Neural cell (in vitro differentiated cells): ENCODE measurements around the gene DDN. TPM values are rescaled to one million over a fixed set of nuclear protein-coding genes. Genes with fewer than 3 reads are reported as not detected.

Source experiments
- H2AFZ ChIP-seq: fragments of 200-600, 300-800 bp; sonication (generic), shearing (Covaris generic); 2 replicates; pipeline ENCODE4 v1.6.0; 2014; ENCODE audit warnings: low read depth, mild to moderate bottlenecking, antibody characterized with exemption, low read length, moderate library complexity
- H3F3A ChIP-seq: fragments of 200-600 bp; shearing (Covaris generic); 2 replicates; pipeline ENCODE4 v1.6.1; 2016; ENCODE audit warnings: mild to moderate bottlenecking, moderate library complexity, mixed read lengths, antibody characterized with exemption, low read length; ENCODE audit not compliant: insufficient read depth, poor library complexity, severe bottlenecking
- H3K27ac ChIP-seq: fragments of 200-600, 300-800 bp; sonication (generic), shearing (Covaris generic); 2 replicates; pipeline ENCODE4 v1.5.1; 2014; ENCODE audit warnings: mild to moderate bottlenecking, low read length, moderate library complexity
- H3K27me3 ChIP-seq: fragments of 300-800, 200-600 bp; sonication (generic), shearing (Covaris generic); 2 replicates; pipeline ENCODE4 v1.6.0; 2014; ENCODE audit warnings: mild to moderate bottlenecking, low read depth, low read length, moderate library complexity; ENCODE audit not compliant: insufficient read depth
- H3K36me3 ChIP-seq: fragments of 300-800, 200-600 bp; sonication (generic), shearing (Covaris generic); 2 replicates; pipeline ENCODE4 v1.5.1; 2014; ENCODE audit warnings: mild to moderate bottlenecking, antibody characterized with exemption, low read length, moderate library complexity; ENCODE audit not compliant: insufficient read depth
- H3K4me2 ChIP-seq: fragments of 300-800, 200-600 bp; sonication (generic), shearing (Covaris generic); 2 replicates; pipeline ENCODE4 v1.6.0; 2014; ENCODE audit warnings: mild to moderate bottlenecking, low read length
- H3K4me3 ChIP-seq: fragments of 300-800, 200-600 bp; sonication (generic), shearing (Covaris generic); 2 replicates; pipeline ENCODE4 v1.5.1; 2014; ENCODE audit warnings: mild to moderate bottlenecking, low read length, moderate library complexity
- H3K79me2 ChIP-seq: fragments of 200-600 bp; shearing (Covaris generic); replicated peaks from 2 replicates; pipeline ENCODE4 v1.6.0; 2014; ENCODE audit warnings: mild to moderate bottlenecking, low read length, moderate library complexity; ENCODE audit not compliant: insufficient read depth
- H3K9ac ChIP-seq: fragments of 300-800, 200-600 bp; sonication (generic), shearing (Covaris generic); 2 replicates; pipeline ENCODE4 v1.6.1; 2016; ENCODE audit warnings: mild to moderate bottlenecking, low read length, mixed read lengths
- H3K9me2 ChIP-seq: fragments of 200-600 bp; shearing (Covaris generic); 2 replicates; pipeline ENCODE4 v1.6.1; 2016; ENCODE audit warnings: mild to moderate bottlenecking, low read length, mixed read lengths; ENCODE audit not compliant: insufficient read depth
- H3K9me3 ChIP-seq: fragments of 200-600, 300-800 bp; sonication (generic), shearing (Covaris generic); 2 replicates; pipeline ENCODE4 v1.6.1; 2016; ENCODE audit warnings: mild to moderate bottlenecking, mixed run types, low read length, moderate library complexity, mixed read lengths
- H4K20me1 ChIP-seq: fragments of 200-600 bp; shearing (Covaris generic); 2 replicates; pipeline ENCODE4 v1.6.1; 2016; ENCODE audit warnings: mild to moderate bottlenecking, mixed run types; ENCODE audit not compliant: insufficient read depth
- EP300 ChIP-seq: fragments of 450-650 bp; conservative IDR thresholded peaks from 2 replicates; pipeline ENCODE4 v1.6.1; 2014; ENCODE audit warnings: antibody characterized with exemption, mild to moderate bottlenecking, moderate library complexity; ENCODE audit not compliant: poor library complexity, severe bottlenecking
- EZH2 ChIP-seq: fragments of 200-600, 300-800 bp; shearing (Covaris generic), sonication (generic); IDR thresholded peaks from 2 replicates; pipeline ENCODE4 v1.6.1; 2014; ENCODE audit warnings: antibody characterized with exemption, low read length, borderline replicate concordance, mild to moderate bottlenecking; ENCODE audit not compliant: insufficient read depth, poor library complexity, severe bottlenecking
- MXI1 ChIP-seq: fragments of 450-650 bp; conservative IDR thresholded peaks from 2 replicates; pipeline ENCODE4 v1.6.1; 2014; ENCODE audit warnings: antibody characterized with exemption, mild to moderate bottlenecking; ENCODE audit not compliant: poor library complexity, severe bottlenecking
- POLR2AphosphoS5 ChIP-seq: IDR thresholded peaks from 2 replicates; pipeline ENCODE4 v1.6.1; 2012
- RAD21 ChIP-seq: fragments of 450-650 bp; conservative IDR thresholded peaks from 2 replicates; pipeline ENCODE4 v1.6.1; 2014; ENCODE audit warnings: antibody characterized with exemption, mild to moderate bottlenecking, moderate library complexity
- SMC3 ChIP-seq: fragments of 450-650 bp; conservative IDR thresholded peaks from 2 replicates; pipeline ENCODE4 v1.6.1; 2014; ENCODE audit warnings: antibody characterized with exemption, mild to moderate bottlenecking, moderate library complexity; ENCODE audit not compliant: poor library complexity
- TAF1 ChIP-seq: IDR thresholded peaks from 2 replicates; pipeline ENCODE4 v1.6.1; 2012; ENCODE audit warnings: low read depth
- polyA plus RNA-seq: library from polyadenylated mRNA; depleted of rRNA; stranded (reverse); fragments of >200 nt; gene quantifications from 2 replicates; pipeline ENCODE4 v1.2.3, GENCODE V29; 2014
- TF ChIP-seq, protein P1 (sequence below): IDR thresholded peaks from 2 replicates; pipeline ENCODE4 v1.6.1; 2012; ENCODE audit warnings: borderline replicate concordance
- TF ChIP-seq, protein P2 (sequence below): fragments of 450-650 bp; IDR thresholded peaks from 2 replicates; pipeline ENCODE4 v1.5.1; 2014; ENCODE audit warnings: antibody characterized with exemption, mild to moderate bottlenecking, moderate library complexity; ENCODE audit not compliant: poor library complexity, severe bottlenecking

The DDN gene
- polyA plus RNA-seq, 1 donor from 2014 or later: 0.51 TPM

DNA sequence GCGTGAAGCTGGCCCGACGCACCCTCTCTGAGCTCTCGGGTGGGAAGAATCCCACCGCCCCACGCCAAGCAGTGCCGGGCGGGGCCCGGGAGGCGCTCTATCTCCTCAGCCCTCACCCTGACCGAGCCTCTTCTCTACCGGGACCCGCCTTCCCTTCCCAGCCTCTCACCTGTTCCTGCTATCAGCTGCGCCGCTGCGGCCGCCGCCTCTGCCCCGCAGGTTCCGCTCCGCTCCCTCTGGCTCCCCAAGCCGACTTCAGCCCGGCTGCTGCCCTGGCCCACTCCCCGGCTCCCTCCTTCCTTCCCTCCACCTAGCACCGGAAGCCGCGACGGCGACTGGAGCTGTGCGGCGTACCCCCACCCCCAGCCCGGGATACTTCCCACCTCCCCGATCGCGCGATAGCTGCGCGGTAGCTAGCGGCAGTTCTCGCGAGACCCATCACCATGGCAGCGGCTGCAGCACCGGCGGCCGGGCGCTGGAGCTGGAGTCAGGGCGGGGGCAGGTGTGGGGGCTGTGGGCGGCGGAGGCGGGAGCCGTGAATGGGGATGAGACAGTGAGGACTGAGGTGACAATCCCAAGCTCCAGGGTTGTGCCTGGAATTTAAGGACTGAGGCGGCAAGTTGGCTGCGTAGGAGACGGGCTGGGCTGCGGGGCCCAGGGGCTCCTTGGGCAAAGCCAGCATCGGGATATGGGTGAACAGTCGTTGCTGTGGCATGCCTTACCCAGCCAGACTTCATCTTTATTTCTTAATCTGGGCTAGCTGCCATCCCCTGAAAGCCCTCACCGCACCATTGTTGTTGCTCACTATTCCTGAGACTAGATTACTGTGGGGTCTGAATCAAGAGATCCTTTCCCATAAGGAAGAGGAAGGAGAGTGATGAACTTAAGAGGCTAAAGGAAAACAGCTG is 41.8 kb downstream of the DDN start, which contains the start of gene ARF3:
TSS of gene ARF3 (minus strand) at position 347 of the 908 bp plus-strand sequence. CDS start 16,392 bp downstream, outside the sequence.
- Histone ChIP-seq H3K27me3 (peaks cover 15% of the 10 kb centered on the region), H3K9me3 (no peaks in the 10 kb centered on the region), H3K36me3 (peaks cover 12% of the 10 kb centered on the region), H3K9me2 (no peaks in the 10 kb centered on the region), H4K20me1 (peaks cover 19% of the 10 kb centered on the region), H3K4me2 (peak within 1 kb of the TSS; percentile 93), H3K27ac (peak within 1 kb of the TSS; percentile 99), H2AFZ (peak within 1 kb of the TSS; percentile 73), H3K4me3 (peak within 1 kb of the TSS; percentile 90), H3K79me2 (peaks cover 36% of the 10 kb centered on the region), H3K9ac (peak within 1 kb of the TSS; percentile 99), H3F3A (no peaks in the 10 kb centered on the region)
- TF ChIP-seq MXI1: peak; percentile 72
- TF ChIP-seq EP300: no peak
- peak; percentile 96 for TF ChIP-seq POLR2AphosphoS5
- TF ChIP-seq TAF1: peak; percentile 88
- no peak for TF ChIP-seq SMC3
- no peak for TF ChIP-seq EZH2
- TF ChIP-seq RAD21: no peak
- TF ChIP-seq, protein P1, sequence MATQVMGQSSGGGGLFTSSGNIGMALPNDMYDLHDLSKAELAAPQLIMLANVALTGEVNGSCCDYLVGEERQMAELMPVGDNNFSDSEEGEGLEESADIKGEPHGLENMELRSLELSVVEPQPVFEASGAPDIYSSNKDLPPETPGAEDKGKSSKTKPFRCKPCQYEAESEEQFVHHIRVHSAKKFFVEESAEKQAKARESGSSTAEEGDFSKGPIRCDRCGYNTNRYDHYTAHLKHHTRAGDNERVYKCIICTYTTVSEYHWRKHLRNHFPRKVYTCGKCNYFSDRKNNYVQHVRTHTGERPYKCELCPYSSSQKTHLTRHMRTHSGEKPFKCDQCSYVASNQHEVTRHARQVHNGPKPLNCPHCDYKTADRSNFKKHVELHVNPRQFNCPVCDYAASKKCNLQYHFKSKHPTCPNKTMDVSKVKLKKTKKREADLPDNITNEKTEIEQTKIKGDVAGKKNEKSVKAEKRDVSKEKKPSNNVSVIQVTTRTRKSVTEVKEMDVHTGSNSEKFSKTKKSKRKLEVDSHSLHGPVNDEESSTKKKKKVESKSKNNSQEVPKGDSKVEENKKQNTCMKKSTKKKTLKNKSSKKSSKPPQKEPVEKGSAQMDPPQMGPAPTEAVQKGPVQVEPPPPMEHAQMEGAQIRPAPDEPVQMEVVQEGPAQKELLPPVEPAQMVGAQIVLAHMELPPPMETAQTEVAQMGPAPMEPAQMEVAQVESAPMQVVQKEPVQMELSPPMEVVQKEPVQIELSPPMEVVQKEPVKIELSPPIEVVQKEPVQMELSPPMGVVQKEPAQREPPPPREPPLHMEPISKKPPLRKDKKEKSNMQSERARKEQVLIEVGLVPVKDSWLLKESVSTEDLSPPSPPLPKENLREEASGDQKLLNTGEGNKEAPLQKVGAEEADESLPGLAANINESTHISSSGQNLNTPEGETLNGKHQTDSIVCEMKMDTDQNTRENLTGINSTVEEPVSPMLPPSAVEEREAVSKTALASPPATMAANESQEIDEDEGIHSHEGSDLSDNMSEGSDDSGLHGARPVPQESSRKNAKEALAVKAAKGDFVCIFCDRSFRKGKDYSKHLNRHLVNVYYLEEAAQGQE: peak; percentile 83
- TF ChIP-seq, protein P2, sequence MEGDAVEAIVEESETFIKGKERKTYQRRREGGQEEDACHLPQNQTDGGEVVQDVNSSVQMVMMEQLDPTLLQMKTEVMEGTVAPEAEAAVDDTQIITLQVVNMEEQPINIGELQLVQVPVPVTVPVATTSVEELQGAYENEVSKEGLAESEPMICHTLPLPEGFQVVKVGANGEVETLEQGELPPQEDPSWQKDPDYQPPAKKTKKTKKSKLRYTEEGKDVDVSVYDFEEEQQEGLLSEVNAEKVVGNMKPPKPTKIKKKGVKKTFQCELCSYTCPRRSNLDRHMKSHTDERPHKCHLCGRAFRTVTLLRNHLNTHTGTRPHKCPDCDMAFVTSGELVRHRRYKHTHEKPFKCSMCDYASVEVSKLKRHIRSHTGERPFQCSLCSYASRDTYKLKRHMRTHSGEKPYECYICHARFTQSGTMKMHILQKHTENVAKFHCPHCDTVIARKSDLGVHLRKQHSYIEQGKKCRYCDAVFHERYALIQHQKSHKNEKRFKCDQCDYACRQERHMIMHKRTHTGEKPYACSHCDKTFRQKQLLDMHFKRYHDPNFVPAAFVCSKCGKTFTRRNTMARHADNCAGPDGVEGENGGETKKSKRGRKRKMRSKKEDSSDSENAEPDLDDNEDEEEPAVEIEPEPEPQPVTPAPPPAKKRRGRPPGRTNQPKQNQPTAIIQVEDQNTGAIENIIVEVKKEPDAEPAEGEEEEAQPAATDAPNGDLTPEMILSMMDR: peak; percentile 37

DNA sequence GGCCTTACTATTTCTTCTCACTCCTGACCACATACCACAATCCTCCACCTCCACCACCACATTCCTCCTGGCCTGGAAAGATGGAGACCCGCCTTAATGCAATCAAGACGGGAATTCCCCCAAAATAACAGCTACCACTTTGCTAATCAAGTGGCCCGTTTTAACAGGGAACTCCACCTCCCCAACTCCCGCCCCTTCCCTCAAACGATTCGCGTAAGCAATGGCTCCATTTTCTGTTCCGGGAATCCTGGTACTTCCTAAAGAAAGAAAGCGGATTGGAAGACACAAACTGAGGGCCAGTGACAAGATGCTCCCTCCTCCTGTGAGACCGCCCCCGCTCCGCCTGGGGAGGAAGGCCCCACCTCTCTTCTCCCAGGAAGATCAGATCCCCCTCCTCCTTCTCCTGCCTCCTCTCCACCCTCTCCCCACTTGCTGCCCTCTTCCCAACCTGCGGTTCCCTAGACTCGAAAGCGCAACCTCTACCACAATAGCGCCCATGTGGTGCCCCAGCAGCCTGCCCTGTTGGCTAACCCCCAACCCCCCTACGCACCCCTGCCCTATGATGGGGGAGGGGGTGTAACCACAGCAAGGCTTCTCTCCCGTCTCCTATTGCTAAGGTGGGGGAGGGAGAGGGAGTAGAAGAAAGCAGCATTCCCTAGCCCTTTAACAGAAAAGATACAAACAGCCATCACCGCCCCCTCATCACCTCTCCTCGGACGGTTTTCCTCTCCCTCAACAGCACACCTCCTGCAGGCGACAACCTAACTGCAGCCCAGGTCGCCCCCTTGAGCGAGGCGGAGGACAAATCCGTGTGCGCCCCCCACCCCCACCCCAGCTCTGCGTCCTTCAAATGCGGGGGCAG is 42.7 kb downstream of the DDN start:
- Histone ChIP-seq H4K20me1 (peaks cover 19% of the 10 kb centered on the region), H3K79me2 (peaks cover 45% of the 10 kb centered on the region)
- TF ChIP-seq SMC3: no peak
- TF ChIP-seq, protein P1: peak; percentile 21
- TF ChIP-seq EZH2: no peak
- no peak for TF ChIP-seq TAF1
- no peak for TF ChIP-seq POLR2AphosphoS5
- TF ChIP-seq EP300: no peak
- peak; percentile 36 for TF ChIP-seq MXI1
- no peak for TF ChIP-seq RAD21
- TF ChIP-seq, protein P2: peak; percentile 59

More for the DNA sequence above, 42.7 kb downstream of the DDN start:
- peak overlapping the region; percentile 99 for H3K27ac ChIP-seq
- H3K36me3 ChIP-seq: peaks cover 12% of the 10 kb centered on the region
- no peaks in the 10 kb centered on the region for H3F3A ChIP-seq
- peak overlapping the region; percentile 90 for H3K4me3 ChIP-seq
- H3K9me2 ChIP-seq: no peaks in the 10 kb centered on the region
- H3K27me3 ChIP-seq: peaks cover 9% of the 10 kb centered on the region
- peak overlapping the region; percentile 93 for H3K4me2 ChIP-seq
- H3K9ac ChIP-seq: peak overlapping the region; percentile 99
- no peaks in the 10 kb centered on the region for H3K9me3 ChIP-seq
- H2AFZ ChIP-seq: peak overlapping the region; percentile 67
